Mesothelial cell of epicardium (in vitro differentiated cells): Measurements from ENCODE around the gene CSNK1G1. TPM values are rescaled to one million over a fixed set of nuclear protein-coding genes. Genes with fewer than 3 reads are reported as not detected.

Experiments
- DNase-seq, 2 experiments: peaks; one replicate each; pipeline ENCODE4 v3.0.0; 2021; ENCODE audit warnings: low spot score in 2 of 2; ENCODE audit not compliant: unreplicated experiment in 2 of 2
- H3K27ac Mint-ChIP-seq: 2 replicates; pipeline ENCODE4 v1.8.0; 2021; ENCODE audit warnings: mixed read lengths
- H3K27me3 Mint-ChIP-seq: 2 replicates; pipeline ENCODE4 v1.8.0; 2021; ENCODE audit warnings: low read depth, mixed read lengths
- H3K36me3 Mint-ChIP-seq: 2 replicates; pipeline ENCODE4 v1.8.0; 2021; ENCODE audit warnings: mixed read lengths
- H3K4me1 Mint-ChIP-seq: 2 replicates; pipeline ENCODE4 v1.8.0; 2021; ENCODE audit warnings: mixed read lengths
- H3K4me3 Mint-ChIP-seq: 2 replicates; pipeline ENCODE4 v1.8.0; 2021; ENCODE audit warnings: mild to moderate bottlenecking, moderate library complexity, mixed read lengths
- H3K9me3 Mint-ChIP-seq: 2 replicates; pipeline ENCODE4 v1.8.0; 2021; ENCODE audit warnings: mixed read lengths
- total RNA-seq: library from RNA; stranded (reverse); gene quantifications from 3 replicates; pipeline ENCODE4 v1.2.1, GENCODE V29; 2021
- TF ChIP-seq, protein P1 (sequence below): fragments of 200-600 bp; sonication (generic); IDR thresholded peaks from one replicate; pipeline ENCODE4 v1.5.0; 2021; ENCODE audit warnings: antibody characterized with exemption; ENCODE audit not compliant: unreplicated experiment

CSNK1G1 gene
- total RNA-seq, 1 donor from 2014 or later, result 27.1 TPM

- H3K9me3 Mint-ChIP-seq, result no peaks in the 10 kb centered on the region
- TF ChIP-seq, protein P1, sequence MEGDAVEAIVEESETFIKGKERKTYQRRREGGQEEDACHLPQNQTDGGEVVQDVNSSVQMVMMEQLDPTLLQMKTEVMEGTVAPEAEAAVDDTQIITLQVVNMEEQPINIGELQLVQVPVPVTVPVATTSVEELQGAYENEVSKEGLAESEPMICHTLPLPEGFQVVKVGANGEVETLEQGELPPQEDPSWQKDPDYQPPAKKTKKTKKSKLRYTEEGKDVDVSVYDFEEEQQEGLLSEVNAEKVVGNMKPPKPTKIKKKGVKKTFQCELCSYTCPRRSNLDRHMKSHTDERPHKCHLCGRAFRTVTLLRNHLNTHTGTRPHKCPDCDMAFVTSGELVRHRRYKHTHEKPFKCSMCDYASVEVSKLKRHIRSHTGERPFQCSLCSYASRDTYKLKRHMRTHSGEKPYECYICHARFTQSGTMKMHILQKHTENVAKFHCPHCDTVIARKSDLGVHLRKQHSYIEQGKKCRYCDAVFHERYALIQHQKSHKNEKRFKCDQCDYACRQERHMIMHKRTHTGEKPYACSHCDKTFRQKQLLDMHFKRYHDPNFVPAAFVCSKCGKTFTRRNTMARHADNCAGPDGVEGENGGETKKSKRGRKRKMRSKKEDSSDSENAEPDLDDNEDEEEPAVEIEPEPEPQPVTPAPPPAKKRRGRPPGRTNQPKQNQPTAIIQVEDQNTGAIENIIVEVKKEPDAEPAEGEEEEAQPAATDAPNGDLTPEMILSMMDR, result no peak
- H3K27me3 Mint-ChIP-seq, result peaks cover 17% of the 10 kb centered on the region
- DNase-seq, result no peak
- H3K4me1 Mint-ChIP-seq, result peaks cover 18% of the 10 kb centered on the region
- no peak overlapping the region for H3K27ac Mint-ChIP-seq
- H3K36me3 Mint-ChIP-seq, result peaks cover 33% of the 10 kb centered on the region
- H3K4me3 Mint-ChIP-seq, result no peak overlapping the region
These were observed 199.9 kb downstream of the CSNK1G1 start for GRCh38 chr15:64155802-64156651.

DNA sequence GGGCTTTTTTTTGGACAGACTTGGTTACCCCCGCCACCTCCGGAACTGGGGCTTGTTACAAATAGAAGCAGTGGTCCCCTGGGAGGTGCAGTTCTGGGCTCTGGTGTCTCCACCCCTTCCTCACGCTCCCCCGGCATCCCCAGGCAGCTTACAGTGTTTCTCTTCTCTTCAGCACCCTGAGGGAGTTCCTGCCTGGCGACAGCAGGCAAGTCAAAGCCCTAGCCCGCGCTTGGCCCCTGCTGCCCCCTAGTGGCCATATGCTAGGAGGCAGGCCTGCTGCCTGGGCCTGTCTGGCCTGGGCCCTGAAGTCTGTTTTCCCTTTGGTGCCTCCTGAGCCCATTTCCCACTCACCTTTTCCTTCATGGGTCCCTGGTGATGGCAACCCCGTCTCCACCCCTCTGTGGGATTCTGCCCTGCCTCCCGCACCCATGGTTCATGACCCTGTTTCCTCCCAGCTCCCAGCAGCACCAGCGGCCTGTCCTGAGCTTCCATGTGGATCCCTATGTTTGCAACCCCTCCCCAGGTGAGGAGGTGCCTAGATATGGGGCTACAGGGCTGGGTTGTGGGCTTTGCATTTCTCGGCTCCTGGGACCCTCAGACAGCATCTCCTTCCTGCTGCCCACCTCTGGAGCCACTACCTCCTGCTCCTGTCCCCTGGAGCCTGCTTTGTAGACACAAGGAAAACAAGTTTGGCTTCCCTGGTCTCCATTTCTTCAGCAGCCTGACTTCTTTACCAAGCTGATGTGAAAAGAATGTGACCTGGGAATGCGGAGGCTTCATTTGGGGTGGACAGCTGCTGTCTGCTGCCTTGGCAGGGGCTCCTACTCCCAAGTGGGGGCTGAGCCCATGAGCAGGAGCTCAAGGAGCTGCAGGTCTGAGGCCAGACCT lies 202.2 kb downstream of the CSNK1G1 start:
- Mint-ChIP-seq H3K27ac (peak overlapping the region; percentile 82), H3K9me3 (no peaks in the 10 kb centered on the region), H3K4me1 (peaks cover 14% of the 10 kb centered on the region), H3K4me3 (peak overlapping the region; percentile 49), H3K36me3 (peaks cover 22% of the 10 kb centered on the region), H3K27me3 (peaks cover 34% of the 10 kb centered on the region)
- TF ChIP-seq, protein P1, result peak; percentile 96
- DNase-seq, result peak; percentile 77 to 97

GRCh38 chr15:64152507-64153387 lies 203.2 kb downstream of the CSNK1G1 start:
- Mint-ChIP-seq H3K27ac (no peak overlapping the region), H3K4me3 (peak overlapping the region; percentile 42), H3K9me3 (no peaks in the 10 kb centered on the region), H3K36me3 (peaks cover 14% of the 10 kb centered on the region), H3K4me1 (peaks cover 12% of the 10 kb centered on the region), H3K27me3 (peaks cover 34% of the 10 kb centered on the region)
- no peak for DNase-seq
- TF ChIP-seq, protein P1, result no peak

DNA sequence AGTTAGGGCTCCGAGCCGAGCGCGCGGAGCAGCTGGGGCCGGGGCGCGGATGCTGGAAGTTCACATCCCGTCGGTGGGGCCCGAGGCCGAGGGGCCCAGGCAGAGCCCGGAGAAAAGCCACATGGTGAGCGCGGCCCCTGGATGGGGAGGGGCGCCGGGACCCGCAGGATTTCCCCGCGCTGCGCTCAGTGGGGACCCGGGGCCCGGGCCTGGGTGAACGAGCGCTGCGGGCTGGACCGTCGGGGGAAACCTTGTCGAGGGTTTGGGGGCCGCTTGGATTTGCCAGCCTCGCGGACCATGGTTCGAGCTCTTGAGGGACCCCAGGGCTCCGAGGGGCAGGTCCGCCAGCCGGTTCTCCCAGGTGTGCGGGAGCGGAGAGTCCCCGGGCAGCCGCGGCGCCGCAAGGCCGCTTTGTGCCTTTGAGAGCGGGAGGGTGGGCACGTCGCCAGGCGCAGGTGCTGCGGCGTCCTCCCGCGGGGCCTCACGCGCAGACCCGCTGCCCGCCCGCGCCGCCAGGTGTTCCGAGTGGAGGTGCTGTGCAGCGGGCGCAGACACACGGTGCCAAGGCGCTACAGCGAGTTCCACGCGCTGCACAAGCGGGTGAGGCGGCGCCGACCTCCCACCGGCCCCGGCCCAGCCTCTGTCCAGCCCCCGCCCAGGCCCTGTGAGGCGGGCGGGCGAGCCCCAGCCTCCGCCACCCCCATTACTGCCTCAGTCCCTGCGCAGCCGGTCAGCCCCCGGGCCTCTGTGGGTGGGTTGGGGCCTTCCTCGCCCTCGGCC lies 204.1 kb downstream of the CSNK1G1 start, which contains the start of gene SNX22:
Gene SNX22, plus strand, starts transcription at position 5 of the 780 bp plus-strand sequence. Its CDS starts 45 bp downstream, at position 50.
- H3K36me3 Mint-ChIP-seq, result peaks cover 7% of the 10 kb centered on the region
- H3K27me3 Mint-ChIP-seq, result peaks cover 34% of the 10 kb centered on the region
- peak in 1 of 2 experiments; percentile 55 for DNase-seq
- H3K4me1 Mint-ChIP-seq, result peaks cover 12% of the 10 kb centered on the region
- TF ChIP-seq, protein P1, result no peak
- H3K9me3 Mint-ChIP-seq, result no peaks in the 10 kb centered on the region
- H3K4me3 Mint-ChIP-seq, result peak within 1 kb of the TSS; percentile 68
- no peak within 1 kb of the TSS for H3K27ac Mint-ChIP-seq
